OCI-LY7 (cell line): ENCODE measurements around the gene PLA2G4D. TPM values are rescaled to one million over a fixed set of nuclear protein-coding genes. Genes with fewer than 3 reads are reported as not detected.

Experiments used
- BruUV-seq: library from RNA; stranded (reverse); fragments of 400-500 nt; replicated peaks from 2 replicates; lab custom pipeline; 2021; lab: Mats Ljungman, UMichigan
- CTCF ChIA-PET: fragments of 300-600 bp; sonication (Branson Sonifier 250); formaldehyde crosslinking; loops from one replicate; lab custom pipeline; 2022; ENCODE audit warnings: antibody characterized with exemption; ENCODE audit not compliant: unreplicated experiment; lab: Charles Lee
- POLR2A ChIA-PET: fragments of 300-600 bp; sonication (Branson Sonifier 250); formaldehyde crosslinking; loops from one replicate; lab custom pipeline; 2022; ENCODE audit warnings: antibody characterized with exemption; lab: Charles Lee
- DNase-seq: peaks from one replicate; pipeline ENCODE4 v3.0.0-alpha.2; 2015; ENCODE audit warnings: low spot score
- H2AFZ ChIP-seq: fragments of 200-600 bp; sonication (generic), shearing (Covaris generic); 2 replicates; pipeline ENCODE4 v1.6.1; 2014; ENCODE audit warnings: mild to moderate bottlenecking, antibody characterized with exemption, low read length, moderate library complexity
- H3K27ac ChIP-seq: fragments of 200-600 bp; sonication (generic); 2 replicates; pipeline ENCODE4 v1.5.1; 2014; ENCODE audit warnings: mixed run types, low read depth, mild to moderate bottlenecking, moderate library complexity, low read length, inconsistent platforms; ENCODE audit not compliant: poor library complexity, severe bottlenecking
- H3K36me3 ChIP-seq: fragments of 200-600 bp; sonication (generic); 2 replicates; pipeline ENCODE4 v1.6.1; 2014; ENCODE audit warnings: mild to moderate bottlenecking, antibody characterized with exemption, low read length, moderate library complexity, mixed read lengths; ENCODE audit not compliant: insufficient read depth
- H3K4me1 ChIP-seq: fragments of 200-600 bp; sonication (generic); 2 replicates; pipeline ENCODE4 v1.5.1; 2014; ENCODE audit warnings: mild to moderate bottlenecking, low read length; ENCODE audit not compliant: insufficient read depth, poor library complexity, severe bottlenecking
- H3K4me2 ChIP-seq: fragments of 200-600 bp; sonication (generic); 2 replicates; pipeline ENCODE4 v1.6.1; 2014; ENCODE audit warnings: mild to moderate bottlenecking, low read length
- H3K4me3 ChIP-seq: fragments of 200-600 bp; sonication (generic); 2 replicates; pipeline ENCODE4 v1.5.1; 2014; ENCODE audit warnings: mild to moderate bottlenecking, low read depth, low read length; ENCODE audit not compliant: poor library complexity, severe bottlenecking
- H3K79me2 ChIP-seq: fragments of 200-600 bp; sonication (generic); 2 replicates; pipeline ENCODE4 v1.6.1; 2016; ENCODE audit warnings: low read depth, mild to moderate bottlenecking, low read length, moderate library complexity, mixed read lengths; ENCODE audit not compliant: insufficient read depth
- H3K9me2 ChIP-seq: fragments of 200-600 bp; sonication (generic); 2 replicates; pipeline ENCODE4 v1.6.1; 2016; ENCODE audit warnings: mild to moderate bottlenecking, low read length, mixed read lengths; ENCODE audit not compliant: insufficient read depth
- H3K9me3 ChIP-seq: fragments of 200-600 bp; sonication (generic); 2 replicates; pipeline ENCODE4 v1.6.1; 2014; ENCODE audit warnings: mild to moderate bottlenecking, mixed run types, low read length, mixed read lengths
- H4K20me1 ChIP-seq: fragments of 200-600 bp; sonication (generic); 2 replicates; pipeline ENCODE4 v1.6.1; 2014; ENCODE audit warnings: mild to moderate bottlenecking, antibody characterized with exemption, low read length, moderate library complexity, mixed read lengths; ENCODE audit not compliant: insufficient read depth
- EZH2phosphoT487 ChIP-seq: fragments of 200-600 bp; sonication (generic); IDR thresholded peaks from 2 replicates; pipeline ENCODE4 v1.6.1; 2018; ENCODE audit warnings: low read depth, borderline replicate concordance, mild to moderate bottlenecking, mixed run types, antibody characterized with exemption, low read length, moderate library complexity, mixed read lengths
- intact Hi-C: fragments of 100-400 bp; cut with micrococcal nuclease; formaldehyde crosslinking; loops from one replicate; pipeline ENCODE4 v1.10.0; 2022; ENCODE audit not compliant: unreplicated experiment
- total RNA-seq, 2 experiments: library from RNA; depleted of rRNA in 1 of 2; stranded (reverse); fragments of >200 nt in 1 of 2; shearing (Covaris generic) in 1 of 2; gene quantifications; 2 replicates each; pipeline ENCODE4 v1.2.3, GENCODE V29; 2014 to 2022
- TF ChIP-seq, protein P1 (sequence below): fragments of 200-600 bp; sonication (generic); conservative IDR thresholded peaks from 2 replicates; pipeline ENCODE4 v1.5.1; 2014; ENCODE audit warnings: mild to moderate bottlenecking, antibody characterized with exemption, low read length, moderate library complexity, mixed read lengths

The PLA2G4D gene
- total RNA-seq, 2 experiments from 2014 or later, result not detected

GRCh38 chr15:42053914-42054313 lies 40.4 kb downstream of the PLA2G4D start:
- ChIA-PET POLR2A (no interaction called here), CTCF (no interaction called here)
- TF ChIP-seq, protein P1, sequence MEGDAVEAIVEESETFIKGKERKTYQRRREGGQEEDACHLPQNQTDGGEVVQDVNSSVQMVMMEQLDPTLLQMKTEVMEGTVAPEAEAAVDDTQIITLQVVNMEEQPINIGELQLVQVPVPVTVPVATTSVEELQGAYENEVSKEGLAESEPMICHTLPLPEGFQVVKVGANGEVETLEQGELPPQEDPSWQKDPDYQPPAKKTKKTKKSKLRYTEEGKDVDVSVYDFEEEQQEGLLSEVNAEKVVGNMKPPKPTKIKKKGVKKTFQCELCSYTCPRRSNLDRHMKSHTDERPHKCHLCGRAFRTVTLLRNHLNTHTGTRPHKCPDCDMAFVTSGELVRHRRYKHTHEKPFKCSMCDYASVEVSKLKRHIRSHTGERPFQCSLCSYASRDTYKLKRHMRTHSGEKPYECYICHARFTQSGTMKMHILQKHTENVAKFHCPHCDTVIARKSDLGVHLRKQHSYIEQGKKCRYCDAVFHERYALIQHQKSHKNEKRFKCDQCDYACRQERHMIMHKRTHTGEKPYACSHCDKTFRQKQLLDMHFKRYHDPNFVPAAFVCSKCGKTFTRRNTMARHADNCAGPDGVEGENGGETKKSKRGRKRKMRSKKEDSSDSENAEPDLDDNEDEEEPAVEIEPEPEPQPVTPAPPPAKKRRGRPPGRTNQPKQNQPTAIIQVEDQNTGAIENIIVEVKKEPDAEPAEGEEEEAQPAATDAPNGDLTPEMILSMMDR, result no peak
- TF ChIP-seq EZH2phosphoT487, result no peak
- intact Hi-C loops, result no loop called here
- H3K9me3 ChIP-seq, result no peaks in the 10 kb centered on the region
- no peak overlapping the region for H2AFZ ChIP-seq
- no peaks in the 10 kb centered on the region for H3K79me2 ChIP-seq
- no peak overlapping the region for H3K27ac ChIP-seq
- no peaks in the 10 kb centered on the region for H3K4me1 ChIP-seq
- no peak overlapping the region for H3K4me2 ChIP-seq
- H4K20me1 ChIP-seq, result no peaks in the 10 kb centered on the region
- H3K4me3 ChIP-seq, result no peak overlapping the region
- H3K36me3 ChIP-seq, result no peaks in the 10 kb centered on the region
- H3K9me2 ChIP-seq, result no peaks in the 10 kb centered on the region
- DNase-seq, result no peak
- BruUV-seq, result no TSS peak

DNA sequence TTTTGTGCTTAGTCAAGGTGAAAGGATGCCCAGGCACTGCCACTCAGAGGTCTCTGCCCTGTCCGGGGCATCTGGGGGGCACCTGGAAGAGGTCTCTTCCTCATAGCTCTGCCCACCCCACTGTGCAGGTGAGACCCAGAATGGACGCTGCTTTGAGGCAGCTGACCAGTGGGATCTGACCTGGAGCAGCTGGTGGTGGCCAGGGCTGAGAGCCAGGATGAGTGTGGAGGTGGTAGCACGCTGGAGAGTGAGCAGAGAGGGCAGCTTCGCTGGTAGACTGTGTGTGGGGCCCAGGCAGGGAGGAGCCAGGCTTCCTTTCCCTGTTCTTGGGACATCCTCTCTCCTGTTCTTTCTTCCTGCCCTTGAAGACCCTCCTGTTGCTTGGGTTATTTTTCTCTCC lies 41.4 kb downstream of the PLA2G4D start:
- CTCF ChIA-PET, result no interaction called here
- no peaks in the 10 kb centered on the region for H3K9me3 ChIP-seq

More for the DNA sequence above, 41.4 kb downstream of the PLA2G4D start:
- no TSS peak for BruUV-seq
- no peaks in the 10 kb centered on the region for H3K79me2 ChIP-seq
- no peak for TF ChIP-seq EZH2phosphoT487
- TF ChIP-seq, protein P1, result no peak
- H4K20me1 ChIP-seq, result no peaks in the 10 kb centered on the region
- no peaks in the 10 kb centered on the region for H3K4me1 ChIP-seq
- POLR2A ChIA-PET, result interaction anchor here (1.4 kb wide), 1 partner anchor 55 kb away, joined by 3 read pairs; no protein-coding TSS in a partner anchor
- intact Hi-C loops, result no loop called here
- no peak for DNase-seq
- no peak overlapping the region for H3K27ac ChIP-seq
- H3K4me3 ChIP-seq, result no peak overlapping the region
- no peak overlapping the region for H2AFZ ChIP-seq
- no peak overlapping the region for H3K4me2 ChIP-seq
- no peaks in the 10 kb centered on the region for H3K36me3 ChIP-seq
- no peaks in the 10 kb centered on the region for H3K9me2 ChIP-seq
